ENCODE measurements around the gene LMX1A.
A peak's percentile ranks its signal among the peaks of the same experiment; 100 is the strongest.

LMX1A gene

DNA sequence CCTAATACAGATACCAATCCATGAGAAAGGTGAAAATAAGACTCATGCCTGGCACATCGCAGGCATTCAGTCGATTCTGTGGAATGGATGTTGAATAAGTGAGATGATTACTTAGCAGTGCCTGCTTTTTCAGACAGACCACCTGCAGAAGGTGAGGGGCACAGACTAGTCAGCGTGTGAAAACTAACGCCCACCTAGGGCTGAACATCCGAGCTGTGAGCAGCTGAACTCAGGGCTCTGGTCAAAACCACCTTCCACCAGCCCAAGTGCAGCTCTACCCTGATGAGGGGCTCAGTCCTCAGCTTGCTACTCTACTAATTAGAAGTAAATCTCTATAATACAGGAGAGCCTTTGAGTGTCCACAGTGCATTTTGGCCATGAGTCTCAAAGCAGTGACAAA is 32.5 kb downstream of the LMX1A start:
- DNase-seq = no peak

DNA sequence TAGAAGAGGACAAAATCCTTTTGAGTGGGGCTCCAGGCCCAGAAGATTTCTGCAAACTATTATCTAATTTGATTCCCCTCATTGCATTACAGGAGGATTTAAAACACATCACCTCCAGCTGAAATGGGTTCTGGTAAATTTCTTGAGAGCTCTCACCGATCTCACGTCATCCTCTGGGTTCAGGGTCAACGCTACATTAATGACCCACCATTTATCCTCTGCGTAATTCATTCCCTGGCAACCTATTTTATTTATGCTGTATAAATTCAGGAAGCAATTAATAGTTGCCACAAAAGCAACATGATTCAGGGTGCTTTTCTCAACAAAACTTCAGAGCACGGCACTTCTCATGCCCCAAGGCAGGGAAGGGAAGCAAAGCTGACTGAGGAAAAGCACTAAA is 38.9 kb downstream of the LMX1A start:
- no peak for DNase-seq

DNA sequence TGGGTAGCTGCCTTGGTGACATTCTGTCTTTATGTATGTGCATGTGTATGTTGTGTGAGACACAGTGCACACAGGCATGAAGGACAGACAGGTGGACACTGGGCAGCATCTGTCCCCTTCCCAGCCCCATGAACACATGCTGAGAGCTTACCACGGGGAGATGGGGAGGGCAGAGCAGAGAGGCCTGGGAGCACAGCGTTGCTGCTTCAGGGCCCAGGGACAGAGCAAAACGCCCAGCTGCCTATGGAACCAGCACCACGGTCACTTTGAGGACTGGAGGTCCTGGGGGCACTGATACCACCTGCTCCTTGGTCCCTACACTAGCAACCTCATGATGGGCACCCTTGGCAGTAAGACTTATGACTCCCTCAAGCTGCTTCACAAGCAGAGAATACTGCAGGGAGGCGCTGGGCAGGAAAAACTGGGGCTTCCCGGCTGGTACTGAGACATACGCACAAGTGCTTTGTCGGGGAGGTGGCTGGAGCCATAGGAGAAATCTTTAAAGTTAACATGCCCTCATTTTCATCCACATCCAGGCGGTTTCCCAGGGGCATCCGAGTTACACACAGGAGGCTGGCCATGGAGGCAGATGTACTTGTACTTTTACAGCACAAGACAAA is 40.3 kb downstream of the LMX1A start:
- DNase-seq = no peak

DNA sequence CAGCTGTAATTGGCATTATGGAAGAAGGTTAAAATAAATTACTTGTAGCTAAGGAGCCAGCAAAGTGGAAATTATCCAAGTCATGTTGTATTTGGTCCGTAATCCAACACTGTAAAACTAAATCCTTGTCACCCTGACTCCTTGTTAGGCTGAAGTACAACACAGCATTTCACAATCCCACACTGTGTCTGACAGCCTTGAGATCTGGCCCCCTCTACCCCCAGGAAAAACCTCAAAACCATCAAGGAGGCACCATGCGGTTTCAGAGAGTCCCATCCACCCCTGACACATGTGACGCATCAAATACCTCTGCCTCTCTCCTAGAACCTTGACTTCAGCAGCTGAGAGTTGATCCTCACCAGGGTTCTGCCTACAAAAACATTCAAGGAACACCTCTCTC is 41.0 kb downstream of the LMX1A start:
- DNase-seq = no peak

DNA sequence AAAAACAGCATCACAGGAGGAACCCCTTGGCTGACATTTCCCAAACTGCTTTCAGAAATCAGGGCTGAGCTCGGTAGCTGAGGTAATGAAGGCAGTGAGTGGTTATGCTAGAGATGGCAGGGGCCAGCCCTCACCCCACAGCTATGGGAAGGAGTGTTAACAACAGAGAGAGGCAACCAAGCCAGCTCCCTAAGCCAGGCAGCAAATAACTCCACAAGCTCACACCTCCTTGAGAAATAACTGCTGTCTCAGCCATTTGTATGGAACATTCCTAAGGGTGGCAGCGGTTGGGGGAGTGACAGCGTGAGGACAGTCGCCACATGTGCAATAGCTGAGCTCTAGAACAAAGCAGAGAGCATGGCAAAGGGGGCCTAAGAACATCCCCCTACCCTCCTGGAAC is 42.6 kb downstream of the LMX1A start:
- no peak for DNase-seq

DNA sequence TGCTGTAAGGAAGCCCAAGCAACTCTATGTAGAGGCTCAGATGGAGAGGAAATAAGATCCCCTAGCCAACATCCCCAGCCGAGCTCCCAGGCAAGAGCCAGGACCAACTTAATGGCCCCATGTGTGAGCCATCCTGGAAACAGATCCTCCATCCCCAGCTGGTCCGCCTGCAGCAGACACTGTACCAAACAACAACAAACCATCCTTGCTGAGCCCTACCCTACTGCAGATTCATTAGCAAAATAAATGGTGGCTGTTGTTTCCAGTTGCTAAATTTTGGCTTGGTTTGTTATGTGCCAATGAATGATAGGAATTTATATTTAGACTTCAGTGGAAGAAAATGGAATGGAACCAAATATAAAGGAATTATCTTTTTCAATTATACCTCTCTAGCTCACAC is 43.9 kb downstream of the LMX1A start:
- DNase-seq = no peak

DNA sequence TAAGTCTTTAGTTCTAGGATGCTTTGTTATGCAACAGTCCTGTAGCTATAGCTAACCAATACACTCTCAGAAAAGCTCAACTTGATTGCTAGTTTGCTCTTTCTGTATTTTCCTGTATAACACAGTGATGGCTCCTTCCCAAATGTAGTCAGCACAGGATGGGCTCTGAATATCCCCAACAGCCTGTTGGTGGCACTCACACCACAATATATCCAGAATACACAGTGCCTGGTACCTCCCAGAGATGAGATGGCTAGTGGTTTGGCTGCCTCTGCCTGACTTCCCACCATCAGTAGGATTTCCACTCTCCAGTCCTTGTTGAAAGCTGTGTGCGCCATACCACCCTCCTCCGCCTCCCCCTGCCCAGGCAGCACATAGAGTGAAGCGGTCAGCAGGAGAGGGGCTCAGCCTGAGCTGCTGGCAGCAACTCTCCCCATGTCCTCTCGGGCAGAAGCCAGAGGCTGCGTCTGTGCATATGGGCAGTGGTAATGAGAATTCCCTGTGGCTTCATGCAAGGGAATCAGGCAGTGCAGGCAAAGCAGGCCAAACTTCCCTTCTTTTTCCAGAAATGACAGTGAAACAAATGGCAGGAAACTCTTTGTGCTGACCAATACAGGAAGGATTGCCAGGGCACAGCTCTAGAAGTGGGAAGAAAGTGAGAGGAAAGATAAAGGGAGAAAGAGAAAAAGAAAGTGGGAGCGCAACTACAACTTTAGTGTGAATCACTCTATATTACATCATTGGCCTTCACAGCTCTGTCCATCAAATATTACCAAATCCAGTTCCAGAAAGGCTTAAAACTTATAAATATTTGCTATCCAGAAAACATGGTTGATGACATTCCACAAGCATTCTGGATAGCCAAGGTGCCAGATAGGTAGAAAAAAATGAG is 49.7 kb downstream of the LMX1A start:
- no peak for DNase-seq

DNA sequence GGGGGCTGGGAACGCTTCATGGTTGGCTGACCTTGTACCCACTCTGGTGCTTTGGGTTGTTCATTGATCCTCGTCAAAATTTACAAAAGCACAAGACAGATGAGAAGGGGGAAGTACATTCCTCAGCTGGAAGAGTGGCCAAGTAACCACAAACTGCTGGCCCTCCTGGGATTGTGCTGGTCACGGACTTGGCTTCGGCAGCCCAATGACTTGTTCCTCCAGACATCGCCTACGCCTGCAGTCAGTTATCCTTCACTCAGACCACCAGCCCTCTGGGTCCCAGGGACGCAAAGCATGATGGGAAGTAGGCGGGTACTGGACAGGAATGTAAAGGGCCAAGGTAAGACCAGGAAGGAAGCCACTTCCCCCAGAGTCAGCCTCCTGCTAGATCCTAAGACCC is 53.1 kb downstream of the LMX1A start:
- peak; percentile 7 for DNase-seq

DNA sequence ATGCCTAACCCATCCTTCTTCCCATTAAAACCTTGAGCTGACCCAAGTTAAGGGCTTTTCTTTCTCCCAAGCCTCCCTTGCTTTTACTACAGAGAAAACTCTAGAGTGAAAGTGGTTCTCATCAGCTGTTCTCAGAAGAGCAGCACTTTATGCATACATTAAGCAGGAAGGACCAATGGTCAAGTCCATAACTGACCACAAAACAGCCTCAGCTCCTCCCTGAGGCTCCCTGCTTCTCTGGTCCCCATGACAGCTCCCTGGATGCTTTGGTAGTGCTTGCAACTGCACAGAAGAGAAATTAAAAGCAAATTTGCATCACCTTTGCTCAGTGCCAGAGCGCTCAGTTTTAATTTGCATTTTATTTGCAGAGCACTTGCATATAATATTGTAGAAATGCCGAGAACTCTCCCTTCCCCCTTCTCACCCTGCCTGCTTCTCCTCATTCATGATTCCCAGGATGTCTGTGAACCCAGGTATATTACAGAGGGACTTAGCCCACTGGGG is 56.1 kb downstream of the LMX1A start:
- no peak for DNase-seq

DNA sequence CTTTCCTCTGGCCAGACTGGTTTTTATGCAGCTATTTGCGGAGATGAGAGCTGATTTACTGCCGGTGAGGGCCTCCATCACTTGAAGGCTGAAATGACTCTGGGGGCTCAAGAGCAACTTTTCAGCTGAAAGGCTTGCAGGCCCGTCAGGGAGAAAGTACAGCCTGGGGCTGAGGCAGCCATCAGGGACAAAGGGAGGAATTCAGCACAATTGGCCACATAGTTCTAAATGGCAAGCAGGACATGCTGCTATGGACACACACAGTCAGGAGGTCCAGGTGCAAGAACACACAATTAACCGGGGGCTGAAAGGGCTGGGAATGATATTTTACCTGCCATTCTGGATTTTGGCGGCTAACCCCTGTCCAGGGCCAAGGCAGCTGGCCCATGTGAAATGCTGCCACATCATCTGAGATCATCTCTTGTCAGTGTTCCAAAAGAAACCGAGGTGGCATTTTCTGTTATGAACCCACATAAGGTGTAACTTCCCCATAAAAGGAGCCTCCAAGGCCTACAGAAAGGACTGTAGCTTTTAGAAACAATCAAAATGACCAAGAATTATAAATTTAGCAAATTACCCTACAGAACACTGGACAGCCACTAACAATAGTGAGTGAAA is 58.2 kb downstream of the LMX1A start:
- no peak for DNase-seq

DNA sequence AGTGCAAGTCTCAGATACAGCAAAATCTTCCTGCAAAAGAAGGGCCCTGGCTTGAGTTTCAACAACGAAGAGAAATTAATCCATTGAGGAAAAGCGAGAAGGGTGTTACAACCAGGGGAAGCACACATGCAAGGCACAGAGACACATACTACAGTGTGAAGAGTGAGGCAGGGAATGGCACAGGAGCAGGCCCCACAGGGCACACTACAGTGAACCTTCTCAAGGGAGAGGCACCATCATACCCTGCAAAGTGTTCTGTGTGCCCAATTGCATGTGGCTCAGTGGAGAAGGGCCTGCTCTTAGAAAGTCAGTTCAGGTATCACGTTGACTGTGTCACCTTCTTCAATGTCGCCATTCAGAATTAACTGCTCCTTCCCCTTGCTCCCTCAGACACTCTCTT is 60.3 kb downstream of the LMX1A start:
- DNase-seq = no peak

DNA sequence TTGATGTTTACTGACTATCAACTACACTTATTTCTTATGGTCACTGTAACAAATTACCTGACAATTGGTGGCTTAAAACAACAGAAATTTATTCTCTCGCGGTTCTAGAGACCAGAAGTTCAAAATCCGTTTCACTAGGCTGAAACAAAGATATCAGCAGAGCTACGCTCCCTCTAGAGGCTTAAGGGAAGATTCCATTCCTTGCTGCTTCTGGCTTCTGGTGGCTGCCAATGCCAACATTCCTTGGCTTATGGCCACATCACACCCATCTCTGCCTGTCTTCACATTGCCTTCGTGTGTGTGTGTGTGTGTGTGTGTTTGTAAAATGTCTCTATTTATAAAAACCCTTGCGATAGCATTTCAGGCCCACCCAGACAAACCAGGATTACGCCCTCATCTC is 66.4 kb downstream of the LMX1A start:
- peak; percentile 24 for DNase-seq

DNA sequence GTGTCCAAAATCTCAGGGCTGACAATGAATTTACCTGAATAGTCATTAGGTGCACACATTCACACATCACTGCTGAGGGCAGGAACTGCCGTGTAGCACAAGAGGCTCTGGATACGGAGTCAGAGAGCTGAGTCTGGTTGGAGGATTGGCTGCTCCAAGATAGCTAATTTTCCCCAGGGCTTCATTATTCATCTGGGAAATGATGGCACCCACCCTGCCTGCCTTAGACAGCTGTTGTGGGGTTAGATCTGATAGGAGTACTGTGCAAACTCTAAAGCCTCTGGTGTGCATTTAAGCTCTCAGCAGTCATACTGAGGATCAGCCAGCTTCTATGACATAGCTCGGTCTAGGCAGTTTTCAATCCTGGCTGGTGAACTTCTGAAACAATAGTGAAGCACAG is 67.0 kb downstream of the LMX1A start:
- no peak for DNase-seq

DNA sequence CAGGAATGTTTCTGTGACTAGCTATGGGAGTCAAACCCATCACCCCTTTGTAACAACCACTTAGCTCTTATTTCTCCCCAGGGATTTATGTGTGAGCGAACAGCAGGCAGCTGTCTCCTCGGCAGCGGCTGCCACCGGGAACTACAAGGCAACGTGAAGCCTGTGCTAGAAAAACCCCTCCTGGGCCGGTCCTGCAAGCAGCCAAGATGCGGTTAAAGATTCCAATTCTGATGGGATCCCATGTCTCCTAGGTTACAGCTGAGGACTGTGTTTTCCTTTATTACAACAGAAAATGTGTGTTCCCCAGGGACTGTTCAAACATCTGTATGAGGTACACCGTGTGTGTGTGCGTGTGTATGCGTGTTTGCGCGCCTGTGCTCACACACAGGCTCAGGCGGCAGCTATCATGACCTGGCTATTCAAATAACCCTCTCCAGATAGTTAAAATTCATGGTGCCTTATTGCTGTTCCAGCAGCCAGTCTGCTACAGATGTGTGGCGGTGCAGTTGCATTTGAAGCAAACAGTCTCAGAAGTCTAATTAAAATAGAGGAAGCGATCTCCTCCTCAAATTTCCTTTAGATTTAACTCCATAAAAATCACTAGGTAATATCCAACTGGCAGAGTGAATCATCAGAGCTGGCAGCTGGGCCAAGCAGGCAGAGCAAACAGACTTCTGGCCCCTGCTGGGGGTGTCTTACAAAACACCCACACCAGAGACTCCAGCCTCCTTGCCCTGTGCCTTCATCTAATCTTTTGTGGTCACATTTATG is 68.0 kb downstream of the LMX1A start:
- DNase-seq = no peak

DNA sequence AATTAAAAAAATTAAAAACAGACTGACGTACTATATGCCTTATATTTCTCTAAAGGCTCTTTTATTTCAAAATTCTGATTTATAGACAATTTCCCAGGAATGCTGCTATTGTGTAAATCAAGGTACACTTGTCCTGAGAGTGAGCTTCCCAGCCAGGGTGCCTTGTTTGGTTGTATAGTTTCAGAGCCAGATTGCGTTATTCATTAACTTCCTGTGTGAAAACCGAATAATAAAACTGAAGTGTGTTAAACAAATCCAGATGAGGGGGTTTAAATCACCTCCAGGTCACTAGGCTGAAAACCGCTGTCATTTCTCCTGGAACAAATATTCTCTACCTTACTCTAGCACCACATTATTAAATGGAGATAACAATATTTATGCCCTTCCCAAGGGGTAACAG is 68.7 kb downstream of the LMX1A start:
- DNase-seq = no peak

DNA sequence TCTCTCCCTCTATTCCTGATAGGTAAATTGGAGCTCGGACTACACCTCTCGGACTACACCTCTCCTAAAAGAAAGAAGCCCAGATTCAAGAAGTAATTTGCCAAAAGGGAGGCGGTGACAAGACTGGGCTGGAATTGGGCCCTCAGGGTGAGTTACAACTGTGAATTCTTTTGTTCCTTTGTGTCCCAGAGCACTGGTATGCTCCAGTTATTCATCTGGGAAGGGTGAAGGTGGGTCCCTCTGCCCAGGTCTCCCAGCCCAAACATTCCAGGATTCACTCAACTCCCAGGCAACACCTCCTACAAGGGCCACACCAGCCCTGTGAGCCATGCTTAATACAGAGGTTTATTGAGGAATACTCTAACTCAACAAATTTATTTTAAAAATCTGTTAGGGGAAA is 69.2 kb downstream of the LMX1A start:
- no peak for DNase-seq

DNA sequence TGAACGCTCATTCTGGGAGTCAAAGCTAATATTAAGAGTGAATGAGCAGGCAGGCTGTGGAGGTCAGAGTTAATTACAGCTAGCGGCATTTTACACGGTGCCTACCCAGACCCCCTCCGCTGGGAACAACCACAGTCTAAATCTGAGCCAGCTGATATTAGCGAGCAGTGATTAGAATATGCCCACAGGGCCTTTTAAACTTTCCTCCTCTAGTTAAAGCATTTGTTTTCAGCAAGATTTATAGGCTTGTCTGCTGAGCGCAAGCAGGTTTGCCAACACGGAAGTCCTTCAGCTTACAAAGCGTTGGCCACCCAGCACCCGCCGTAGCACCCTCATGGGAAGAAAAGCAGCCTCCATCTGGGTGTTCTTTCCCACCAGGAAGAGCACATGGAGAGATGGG is 72.1 kb downstream of the LMX1A start:
- no peak for DNase-seq

DNA sequence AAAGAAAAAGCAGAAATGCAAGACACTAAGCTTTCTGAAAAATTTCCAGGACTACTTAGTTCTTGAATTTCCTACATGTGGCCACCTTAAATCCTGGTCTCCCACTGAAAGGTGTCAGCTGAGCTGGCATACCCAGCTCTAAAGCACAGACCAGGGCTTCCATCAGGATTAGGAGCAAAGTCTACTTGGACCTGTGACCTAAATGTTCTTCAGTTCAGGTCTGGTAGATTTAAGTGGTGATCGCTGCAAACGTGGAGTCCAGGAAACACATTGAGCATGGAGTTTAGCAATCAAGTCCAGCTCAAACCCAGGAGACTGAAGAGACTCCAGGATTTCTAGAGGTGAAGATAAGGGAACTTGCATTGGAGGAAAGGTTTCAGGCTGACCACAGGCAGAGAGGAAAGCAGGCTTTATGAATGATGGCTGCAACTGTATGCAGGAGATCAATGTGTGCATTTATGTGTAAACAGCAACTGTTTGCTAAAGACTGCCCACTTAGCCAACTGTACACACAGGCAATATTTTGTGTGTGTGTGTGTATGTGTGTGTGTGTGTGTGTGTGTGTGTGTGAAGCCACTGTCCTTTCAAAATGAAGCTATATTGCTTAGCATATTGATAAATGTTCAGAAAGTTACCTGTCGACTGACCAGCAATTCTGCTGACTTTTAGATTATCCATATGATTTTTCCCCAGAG is 75.2 kb downstream of the LMX1A start:
- no peak for DNase-seq

DNA sequence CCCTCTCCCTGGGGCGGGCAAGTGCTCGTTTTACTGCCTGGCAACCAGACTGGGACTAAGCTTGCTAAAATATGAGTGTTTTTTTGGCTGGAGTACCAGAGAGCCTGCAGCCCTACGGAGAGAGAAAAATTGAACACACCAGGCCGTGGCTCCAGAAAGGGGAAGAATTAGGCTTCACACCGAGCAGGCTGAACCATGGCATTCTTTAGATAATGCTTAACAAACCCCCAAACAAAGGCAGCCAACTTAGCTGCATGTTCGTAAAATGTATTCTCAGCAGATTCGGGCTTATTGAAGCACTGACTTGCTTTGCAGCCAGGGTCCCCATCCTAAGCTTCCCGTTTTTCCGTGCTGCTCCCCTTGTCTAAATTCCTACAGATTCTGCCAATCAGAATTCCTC is 76.6 kb downstream of the LMX1A start:
- no peak for DNase-seq

DNA sequence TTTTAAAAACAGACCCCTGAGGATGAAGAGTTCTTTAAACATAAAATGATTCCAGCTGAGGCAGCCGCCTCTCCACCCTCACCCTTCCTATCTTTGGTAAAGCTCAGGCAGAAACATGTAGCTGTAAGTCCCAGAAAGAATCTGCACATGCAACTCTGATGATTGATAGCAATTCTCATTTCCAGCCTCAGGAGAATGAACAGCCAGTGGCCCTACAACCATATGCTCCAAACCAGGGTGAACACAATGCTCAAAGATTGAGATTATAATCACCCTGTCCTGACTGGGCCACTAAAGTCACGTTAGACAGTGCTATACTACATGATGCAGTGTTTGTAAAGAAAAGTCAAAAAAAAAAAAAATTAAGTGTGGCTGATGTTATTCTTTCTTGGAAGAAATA is 80.2 kb downstream of the LMX1A start:
- no peak for DNase-seq

DNA sequence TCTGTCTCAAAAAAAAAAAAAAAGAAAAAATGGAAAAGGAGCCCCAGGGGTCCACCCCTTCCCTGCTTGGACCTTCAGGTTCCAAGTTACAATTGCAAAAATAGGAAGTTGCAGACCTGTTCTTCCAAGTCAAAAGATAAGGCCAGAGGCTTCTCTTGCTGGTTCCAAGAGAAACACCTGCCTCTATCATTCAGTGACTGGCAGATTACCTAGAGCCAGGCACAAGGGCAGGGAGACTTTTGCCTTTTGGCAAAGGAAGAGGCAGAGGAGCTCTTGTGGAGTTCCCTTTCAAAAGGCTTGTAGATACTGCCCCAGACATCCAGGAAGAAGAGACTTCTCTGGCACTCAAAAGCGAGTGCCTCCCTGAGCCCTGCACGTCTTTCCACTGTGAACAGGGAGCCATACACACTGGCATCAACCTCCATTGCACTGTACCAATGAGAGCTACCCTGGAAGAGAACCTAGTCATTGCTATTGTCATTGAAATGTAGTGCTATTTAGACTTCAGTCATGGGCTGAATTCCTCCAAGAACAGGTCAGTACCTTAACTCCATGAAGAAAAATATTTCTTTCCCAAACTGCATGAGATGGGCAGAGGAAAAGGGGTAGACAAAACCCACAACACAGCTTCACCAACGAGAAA is 91.2 kb downstream of the LMX1A start:
- no peak for DNase-seq

All from fibroblast of skin of scalp (primary cell).